ENCODE results near the gene TMEM256.
A peak's percentile ranks its signal among the peaks of the same experiment; 100 is the strongest.

Gene TMEM256

GRCh38 chr17:7403977-7404736 lies at the start of gene TMEM256:
Gene TMEM256 (minus strand): TSS chr17:7404097. CDS start chr17:7404084, 13 bp downstream.
- peak; percentile 92 for DNase-seq

- DNase-seq, result no peak
Observed at GRCh38 chr17:7448461-7448860, 44.6 kb upstream of the TMEM256 start.

GRCh38 chr17:7445619-7445968 lies 41.7 kb upstream of the TMEM256 start:
- DNase-seq, result no peak

- DNase-seq, result no peak
Observed at GRCh38 chr17:7444682-7445618, 41.1 kb upstream of the TMEM256 start, which contains the start of gene CHRNB1. Gene CHRNB1 (plus strand): TSS chr17:7445061. CDS start chr17:7445128, 67 bp downstream.

- DNase-seq, result no peak
Observed at GRCh38 chr17:7443499-7444485, 39.9 kb upstream of the TMEM256 start.

GRCh38 chr17:7442142-7442541 lies 38.2 kb upstream of the TMEM256 start:
- no peak for DNase-seq

DNA sequence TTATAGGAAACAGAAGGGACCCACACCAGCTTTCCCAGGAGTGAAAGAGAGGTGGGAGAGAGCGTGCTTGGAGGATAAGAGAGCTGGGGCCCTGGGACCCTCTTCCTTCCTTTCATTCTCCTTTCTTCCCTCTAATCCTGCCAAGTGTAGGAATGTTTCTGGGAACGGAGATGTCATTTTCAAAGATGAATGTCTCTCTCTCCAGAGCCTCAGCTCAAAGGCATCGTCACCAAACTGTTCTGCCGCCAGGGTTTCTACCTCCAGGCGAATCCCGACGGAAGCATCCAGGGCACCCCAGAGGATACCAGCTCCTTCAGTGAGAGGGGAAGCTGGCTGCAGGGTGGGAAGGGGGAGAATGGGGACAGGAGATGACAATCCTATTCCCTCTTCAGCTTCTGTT lies 37.4 kb upstream of the TMEM256 start:
- no peak for DNase-seq

GRCh38 chr17:7440834-7441195 lies 36.9 kb upstream of the TMEM256 start:
- DNase-seq, result no peak

- peak; percentile 32 for DNase-seq
Observed at GRCh38 chr17:7440113-7440833, 36.4 kb upstream of the TMEM256 start.

DNA sequence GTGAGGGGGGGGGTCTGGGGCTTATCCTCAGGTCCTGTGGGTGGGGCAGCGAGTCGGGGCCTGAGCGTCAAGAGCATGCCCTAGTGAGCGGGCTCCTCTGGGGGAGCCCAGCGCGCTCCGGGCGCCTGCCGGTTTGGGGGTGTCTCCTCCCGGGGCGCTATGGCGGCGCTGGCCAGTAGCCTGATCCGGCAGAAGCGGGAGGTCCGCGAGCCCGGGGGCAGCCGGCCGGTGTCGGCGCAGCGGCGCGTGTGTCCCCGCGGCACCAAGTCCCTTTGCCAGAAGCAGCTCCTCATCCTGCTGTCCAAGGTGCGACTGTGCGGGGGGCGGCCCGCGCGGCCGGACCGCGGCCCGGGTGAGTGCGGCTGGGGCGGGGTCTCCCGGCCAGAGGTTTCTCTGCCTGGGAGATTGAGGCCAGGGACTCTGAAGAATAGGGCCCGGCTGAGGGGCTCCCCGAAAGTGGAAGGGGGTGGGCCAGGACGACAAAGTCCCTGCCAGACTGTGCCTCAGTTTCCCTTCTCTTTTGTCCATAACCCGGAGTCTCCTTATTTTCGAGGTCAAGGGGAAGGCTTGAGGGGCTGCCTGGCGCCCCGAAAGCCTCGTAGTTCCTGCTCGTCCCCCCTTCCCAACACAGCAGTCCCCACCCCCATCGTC lies 35.7 kb upstream of the TMEM256 start, which contains the start of gene FGF11:
FGF11 (plus strand) TSS at position 51 of the 651 bp plus-strand sequence; CDS start at position 160, 109 bp downstream.
- DNase-seq, result no peak

DNA sequence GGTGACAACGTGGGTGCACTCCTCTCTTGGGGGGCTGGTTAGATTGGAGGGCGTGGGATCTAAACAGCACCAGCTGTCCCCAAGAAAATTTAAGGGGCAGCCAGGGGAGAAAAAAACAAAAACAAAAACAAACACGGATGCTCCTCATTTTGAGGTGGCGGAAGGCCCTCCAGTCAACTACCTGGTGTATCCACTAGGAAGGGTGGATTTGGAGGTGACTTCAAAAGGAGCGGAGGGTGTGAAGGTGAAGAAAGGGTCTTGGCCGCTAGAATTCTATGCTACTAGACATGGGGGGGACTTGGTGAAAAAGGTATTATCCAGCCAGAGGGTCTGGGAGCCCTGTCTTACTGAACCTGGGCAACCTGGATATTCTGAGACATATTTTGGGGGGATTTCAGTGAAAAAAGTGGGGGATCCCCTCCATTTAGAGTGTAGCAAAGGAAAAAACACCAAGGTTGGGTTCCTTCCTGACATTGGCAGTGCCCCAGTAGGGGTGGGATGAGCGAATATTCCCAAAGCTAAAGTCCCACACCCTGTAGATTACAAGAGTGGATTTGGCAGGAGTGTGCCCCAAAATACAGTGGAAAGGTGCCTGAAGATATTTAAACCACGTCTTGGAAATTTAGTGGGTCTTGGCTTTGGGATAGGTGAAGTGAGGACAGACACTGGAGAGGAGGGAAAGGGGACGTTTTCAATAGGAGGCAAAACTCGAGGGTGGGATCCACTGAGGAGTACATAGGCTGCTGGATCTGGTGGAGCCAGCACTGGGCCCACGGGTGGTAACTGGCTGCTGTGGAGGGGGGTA lies 35.0 kb upstream of the TMEM256 start:
- no peak for DNase-seq

GRCh38 chr17:7437950-7438614 lies 34.2 kb upstream of the TMEM256 start:
- DNase-seq, result peak; percentile 73

- no peak for DNase-seq
Observed at GRCh38 chr17:7437369-7437863, 33.5 kb upstream of the TMEM256 start.

DNA sequence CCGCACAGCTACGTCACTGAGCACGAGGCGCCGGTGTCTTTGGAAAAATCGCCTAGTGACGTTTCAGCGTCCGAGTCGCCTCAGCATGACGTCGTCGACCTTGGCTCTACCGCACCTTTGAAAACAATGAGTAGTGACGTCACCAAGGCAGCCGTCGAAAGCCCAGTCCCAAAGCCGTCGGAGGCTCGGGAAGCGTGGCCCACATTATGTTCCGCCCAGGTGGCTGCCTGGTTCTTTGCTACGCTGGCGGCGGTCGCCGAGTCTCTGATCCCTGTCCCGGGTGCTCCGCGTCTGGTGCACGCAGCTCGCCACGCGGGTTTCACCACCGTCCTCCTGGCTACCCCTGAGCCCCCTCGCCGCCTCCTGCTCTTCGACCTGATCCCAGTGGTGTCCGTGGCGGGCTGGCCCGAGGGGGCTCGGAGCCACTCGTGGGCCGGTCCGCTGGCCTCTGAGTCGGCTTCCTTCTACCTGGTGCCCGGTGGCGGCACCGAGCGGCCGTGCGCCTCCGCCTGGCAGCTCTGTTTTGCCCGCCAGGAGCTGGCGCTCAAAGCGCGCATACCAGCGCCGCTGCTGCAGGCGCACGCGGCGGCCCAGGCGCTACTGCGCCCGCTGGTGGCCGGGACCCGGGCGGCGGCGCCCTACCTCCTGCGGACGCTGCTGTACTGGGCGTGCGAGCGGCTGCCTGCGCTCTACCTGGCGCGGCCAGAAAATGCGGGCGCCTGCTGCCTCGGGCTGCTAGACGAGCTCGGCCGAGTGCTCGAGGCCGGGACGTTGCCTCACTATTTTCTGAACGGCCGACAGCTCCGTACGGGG lies 32.9 kb upstream of the TMEM256 start:
- DNase-seq, result peak; percentile 83

GRCh38 chr17:7435676-7436555 lies 32.0 kb upstream of the TMEM256 start:
- DNase-seq, result peak; percentile 57

- no peak for DNase-seq
Observed at GRCh38 chr17:7432296-7432695, 28.4 kb upstream of the TMEM256 start.

DNA sequence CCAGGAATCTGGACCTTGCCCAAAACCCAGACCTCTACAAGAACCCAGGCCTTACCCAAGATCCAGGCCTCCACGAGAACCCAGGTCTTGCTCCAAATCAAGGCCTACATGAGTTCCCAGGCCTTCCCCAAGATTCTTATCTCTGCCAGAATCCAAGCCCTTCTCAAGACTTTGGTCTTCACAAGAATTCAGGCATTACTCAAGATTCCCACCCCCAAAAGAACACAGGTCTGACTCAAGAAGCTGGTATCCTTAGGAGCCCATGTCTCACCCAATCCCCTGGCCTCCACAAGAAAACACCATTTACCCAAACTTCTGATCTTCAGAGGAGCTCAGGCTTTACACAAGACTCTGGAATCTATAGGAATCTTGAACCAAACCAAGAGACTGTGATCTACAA lies 27.3 kb upstream of the TMEM256 start:
- no peak for DNase-seq

- no peak for DNase-seq
Observed at GRCh38 chr17:7429722-7430121, 25.8 kb upstream of the TMEM256 start.
